ENCODE data around the gene ZNF592. TPM values are rescaled to one million over a fixed set of nuclear protein-coding genes. Genes with fewer than 3 reads are reported as not detected.

The ZNF592 gene
- total RNA-seq, 1 donor from 2014 or later: 7.2 TPM

- no peak for DNase-seq (ENCODE audit: low spot score)
Observed at GRCh38 chr15:84855765-84856164, 107.4 kb downstream of the ZNF592 start.

Other genes starting within 250 kb of the ZNF592 start
- 8.9 TPM for gene ZSCAN2, start 147.6 kb upstream of the ZNF592 start, total RNA-seq (ENCODE audit: insufficient read depth, low replicate concordance)
- gene WDR73, start 94.3 kb upstream of the ZNF592 start, total RNA-seq (ENCODE audit: insufficient read depth, low replicate concordance): 27.7 TPM
- not detected for gene NMB, start 90.4 kb upstream of the ZNF592 start, total RNA-seq (ENCODE audit: insufficient read depth, low replicate concordance)
- 197 TPM for gene SEC11A, start 32.5 kb upstream of the ZNF592 start, total RNA-seq (ENCODE audit: insufficient read depth, low replicate concordance)
- gene ALPK3, start 68.8 kb downstream of the ZNF592 start, total RNA-seq (ENCODE audit: insufficient read depth, low replicate concordance): 7.9 TPM
- 0.72 TPM for gene SLC28A1, start 136.1 kb downstream of the ZNF592 start, total RNA-seq (ENCODE audit: insufficient read depth, low replicate concordance)
- 83.8 TPM for gene PDE8A, start 233.3 kb downstream of the ZNF592 start, total RNA-seq (ENCODE audit: insufficient read depth, low replicate concordance)